ENCODE results near the gene CCDC30. TPM values are rescaled to one million over a fixed set of nuclear protein-coding genes. Genes with fewer than 3 reads are reported as not detected.

Gene CCDC30
- total RNA-seq, 1 donor from 2014 or later: 3.0 TPM

DNA sequence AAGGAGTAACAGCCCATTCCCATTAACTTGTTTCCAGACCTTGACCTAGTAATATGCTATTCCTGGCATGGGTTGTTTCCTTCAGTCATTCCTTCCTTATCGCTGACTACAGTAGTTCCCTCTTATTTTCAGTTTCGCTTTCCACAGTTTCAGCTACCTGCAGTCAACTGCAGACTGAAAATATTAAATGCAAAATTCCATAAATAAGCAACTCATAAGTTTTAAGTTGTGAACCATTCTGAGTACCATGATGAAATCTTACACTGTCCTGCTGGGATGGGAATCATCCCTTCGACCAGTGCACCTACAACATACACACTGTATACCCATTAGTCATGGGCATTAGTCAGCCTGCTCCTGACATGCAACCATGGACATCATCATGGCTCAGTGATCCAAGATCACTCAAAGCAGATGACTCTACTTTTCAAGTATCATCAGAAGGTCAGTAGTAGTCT is 66.7 kb downstream of the CCDC30 start:
- Mint-ChIP-seq H3K36me3 (ENCODE audit: unreplicated experiment) (no peaks in the 10 kb centered on the region), H3K9me3 (ENCODE audit: unreplicated experiment) (no peaks in the 10 kb centered on the region), H3K27me3 (ENCODE audit: unreplicated experiment) (no peaks in the 10 kb centered on the region), H3K27ac (ENCODE audit: unreplicated experiment) (no peak overlapping the region), H3K4me1 (ENCODE audit: low read depth, unreplicated experiment) (no peaks in the 10 kb centered on the region), H3K4me3 (ENCODE audit: unreplicated experiment) (no peak overlapping the region)
- TF ChIP-seq, protein P1, sequence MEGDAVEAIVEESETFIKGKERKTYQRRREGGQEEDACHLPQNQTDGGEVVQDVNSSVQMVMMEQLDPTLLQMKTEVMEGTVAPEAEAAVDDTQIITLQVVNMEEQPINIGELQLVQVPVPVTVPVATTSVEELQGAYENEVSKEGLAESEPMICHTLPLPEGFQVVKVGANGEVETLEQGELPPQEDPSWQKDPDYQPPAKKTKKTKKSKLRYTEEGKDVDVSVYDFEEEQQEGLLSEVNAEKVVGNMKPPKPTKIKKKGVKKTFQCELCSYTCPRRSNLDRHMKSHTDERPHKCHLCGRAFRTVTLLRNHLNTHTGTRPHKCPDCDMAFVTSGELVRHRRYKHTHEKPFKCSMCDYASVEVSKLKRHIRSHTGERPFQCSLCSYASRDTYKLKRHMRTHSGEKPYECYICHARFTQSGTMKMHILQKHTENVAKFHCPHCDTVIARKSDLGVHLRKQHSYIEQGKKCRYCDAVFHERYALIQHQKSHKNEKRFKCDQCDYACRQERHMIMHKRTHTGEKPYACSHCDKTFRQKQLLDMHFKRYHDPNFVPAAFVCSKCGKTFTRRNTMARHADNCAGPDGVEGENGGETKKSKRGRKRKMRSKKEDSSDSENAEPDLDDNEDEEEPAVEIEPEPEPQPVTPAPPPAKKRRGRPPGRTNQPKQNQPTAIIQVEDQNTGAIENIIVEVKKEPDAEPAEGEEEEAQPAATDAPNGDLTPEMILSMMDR (IDR thresholded peaks at IDR 0.05; ENCODE audit: partially characterized antibody, unreplicated experiment): no peak
- no peak for DNase-seq

DNA sequence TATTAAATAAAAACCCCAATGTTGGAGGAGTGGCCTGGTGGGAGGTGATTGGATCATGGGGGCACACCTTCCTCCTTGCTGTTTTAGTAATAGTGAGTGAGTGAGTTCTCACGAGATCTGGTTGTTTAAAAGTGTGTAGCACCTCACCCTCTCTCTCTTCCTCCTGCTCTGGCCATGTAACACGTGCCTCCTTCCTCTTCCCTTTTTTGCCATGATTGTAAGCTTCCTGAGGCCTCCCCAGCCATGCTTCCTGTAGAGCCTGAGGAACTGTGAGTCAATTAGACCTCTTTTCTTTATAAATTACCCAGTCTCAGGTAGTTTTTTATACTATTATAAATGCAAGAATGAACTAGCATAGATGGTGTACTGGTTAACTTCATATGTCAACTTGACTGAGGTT is 68.0 kb downstream of the CCDC30 start:
- no peak overlapping the region for H3K27ac Mint-ChIP-seq (ENCODE audit: unreplicated experiment)
- H3K27me3 Mint-ChIP-seq (ENCODE audit: unreplicated experiment): no peaks in the 10 kb centered on the region
- no peak for DNase-seq
- no peaks in the 10 kb centered on the region for H3K4me1 Mint-ChIP-seq (ENCODE audit: low read depth, unreplicated experiment)
- no peak overlapping the region for H3K4me3 Mint-ChIP-seq (ENCODE audit: unreplicated experiment)
- no peaks in the 10 kb centered on the region for H3K9me3 Mint-ChIP-seq (ENCODE audit: unreplicated experiment)
- TF ChIP-seq, protein P1 (IDR thresholded peaks at IDR 0.05; ENCODE audit: partially characterized antibody, unreplicated experiment): no peak
- no peaks in the 10 kb centered on the region for H3K36me3 Mint-ChIP-seq (ENCODE audit: unreplicated experiment)

DNA sequence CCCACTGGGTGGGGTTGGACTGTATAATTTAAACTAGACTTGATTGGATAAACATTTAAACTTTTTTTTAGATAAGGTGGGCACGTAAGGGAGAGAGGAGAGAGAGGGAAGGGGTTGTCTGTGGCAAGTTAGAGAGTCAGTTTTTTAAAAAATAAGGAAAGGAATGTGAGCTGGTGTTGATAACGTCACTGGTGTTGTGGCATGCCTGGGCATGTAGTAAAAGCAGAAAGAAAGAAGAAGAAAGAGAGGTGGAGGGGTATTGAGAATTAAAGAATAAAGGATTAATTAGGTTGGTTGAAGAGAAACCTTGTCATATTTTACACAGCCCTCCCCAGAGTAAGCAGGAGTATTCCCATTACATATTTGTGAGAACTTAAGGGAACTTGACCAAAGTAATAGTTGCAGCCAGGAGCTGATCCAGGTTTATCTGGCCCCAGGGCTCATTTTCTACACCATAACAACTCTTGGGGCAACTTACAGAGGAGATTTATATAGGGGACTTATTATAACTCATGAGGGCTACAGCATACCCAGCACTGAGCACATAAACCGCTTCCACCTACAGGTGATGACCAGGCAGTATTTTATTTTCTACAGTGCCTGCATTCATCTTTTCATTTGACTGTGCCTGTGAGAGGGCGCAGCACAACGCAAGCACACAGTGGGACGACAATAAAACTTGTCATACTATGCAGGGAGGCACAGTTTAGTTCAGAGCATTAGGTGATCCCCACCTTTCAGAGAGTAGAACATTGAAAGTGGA is 70.2 kb downstream of the CCDC30 start:
- no peaks in the 10 kb centered on the region for H3K4me1 Mint-ChIP-seq (ENCODE audit: low read depth, unreplicated experiment)
- H3K27me3 Mint-ChIP-seq (ENCODE audit: unreplicated experiment): no peaks in the 10 kb centered on the region
- H3K9me3 Mint-ChIP-seq (ENCODE audit: unreplicated experiment): no peaks in the 10 kb centered on the region
- H3K27ac Mint-ChIP-seq (ENCODE audit: unreplicated experiment): no peak overlapping the region
- TF ChIP-seq, protein P1 (IDR thresholded peaks at IDR 0.05; ENCODE audit: partially characterized antibody, unreplicated experiment): no peak
- H3K36me3 Mint-ChIP-seq (ENCODE audit: unreplicated experiment): peaks cover 4% of the 10 kb centered on the region
- no peak for DNase-seq
- no peak overlapping the region for H3K4me3 Mint-ChIP-seq (ENCODE audit: unreplicated experiment)

GRCh38 chr1:42541104-42541503 is 78.0 kb downstream of the CCDC30 start:
- H3K36me3 Mint-ChIP-seq (ENCODE audit: unreplicated experiment): peaks cover 4% of the 10 kb centered on the region
- H3K4me3 Mint-ChIP-seq (ENCODE audit: unreplicated experiment): no peak overlapping the region
- H3K4me1 Mint-ChIP-seq (ENCODE audit: low read depth, unreplicated experiment): no peaks in the 10 kb centered on the region
- TF ChIP-seq, protein P1 (IDR thresholded peaks at IDR 0.05; ENCODE audit: partially characterized antibody, unreplicated experiment): no peak
- no peak overlapping the region for H3K27ac Mint-ChIP-seq (ENCODE audit: unreplicated experiment)
- peaks cover 2% of the 10 kb centered on the region for H3K27me3 Mint-ChIP-seq (ENCODE audit: unreplicated experiment)
- no peaks in the 10 kb centered on the region for H3K9me3 Mint-ChIP-seq (ENCODE audit: unreplicated experiment)
- DNase-seq: no peak

GRCh38 chr1:42551180-42551579 is 88.1 kb downstream of the CCDC30 start:
- DNase-seq: no peak
- TF ChIP-seq, protein P1 (IDR thresholded peaks at IDR 0.05; ENCODE audit: partially characterized antibody, unreplicated experiment): no peak
- Mint-ChIP-seq H3K27me3 (ENCODE audit: unreplicated experiment) (no peaks in the 10 kb centered on the region), H3K4me1 (ENCODE audit: low read depth, unreplicated experiment) (no peaks in the 10 kb centered on the region), H3K27ac (ENCODE audit: unreplicated experiment) (no peak overlapping the region), H3K9me3 (ENCODE audit: unreplicated experiment) (no peaks in the 10 kb centered on the region), H3K36me3 (ENCODE audit: unreplicated experiment) (no peaks in the 10 kb centered on the region), H3K4me3 (ENCODE audit: unreplicated experiment) (no peak overlapping the region)

All from glutamatergic neuron (in vitro differentiated cells).